Osteocyte (in vitro differentiated cells): ENCODE measurements around the gene MED13L. TPM values are rescaled to one million over a fixed set of nuclear protein-coding genes. Genes with fewer than 3 reads are reported as not detected.

ENCODE experiments used
- DNase-seq: peaks from one replicate; pipeline ENCODE4 v3.0.0; 2021; ENCODE audit warnings: mixed read lengths; ENCODE audit not compliant: unreplicated experiment; ENCODE audit errors: extremely low spot score
- H3K27ac Mint-ChIP-seq: one replicate; pipeline ENCODE4 v1.8.0; 2021; ENCODE audit warnings: mild to moderate bottlenecking, mixed read lengths; ENCODE audit not compliant: unreplicated experiment
- H3K27me3 Mint-ChIP-seq: one replicate; pipeline ENCODE4 v1.8.0; 2021; ENCODE audit warnings: mixed read lengths; ENCODE audit not compliant: unreplicated experiment
- H3K36me3 Mint-ChIP-seq: one replicate; pipeline ENCODE4 v1.8.0; 2021; ENCODE audit warnings: mixed read lengths; ENCODE audit not compliant: unreplicated experiment
- H3K4me1 Mint-ChIP-seq: one replicate; pipeline ENCODE4 v1.8.0; 2021; ENCODE audit warnings: mixed read lengths; ENCODE audit not compliant: unreplicated experiment
- H3K4me3 Mint-ChIP-seq: one replicate; pipeline ENCODE4 v1.8.0; 2021; ENCODE audit warnings: mild to moderate bottlenecking, moderate library complexity, mixed read lengths; ENCODE audit not compliant: unreplicated experiment
- H3K9me3 Mint-ChIP-seq: one replicate; pipeline ENCODE4 v1.8.0; 2021; ENCODE audit warnings: mixed read lengths; ENCODE audit not compliant: unreplicated experiment
- total RNA-seq: library from RNA; stranded (reverse); gene quantifications from 2 replicates; pipeline ENCODE4 v1.2.1, GENCODE V29; 2021
- TF ChIP-seq, protein P1 (sequence below): fragments of 200-600 bp; sonication (generic); IDR thresholded peaks from 2 replicates; pipeline ENCODE4 v1.5.0; 2021; ENCODE audit warnings: antibody characterized with exemption, mild to moderate bottlenecking, moderate library complexity

Gene MED13L
- total RNA-seq, 1 donor from 2014 or later = 229 TPM

- Mint-ChIP-seq H3K4me3 (no peak overlapping the region), H3K4me1 (peaks cover 22% of the 10 kb centered on the region), H3K27ac (no peak overlapping the region), H3K9me3 (no peaks in the 10 kb centered on the region), H3K27me3 (no peaks in the 10 kb centered on the region), H3K36me3 (peaks cover 67% of the 10 kb centered on the region)
- TF ChIP-seq, protein P1, sequence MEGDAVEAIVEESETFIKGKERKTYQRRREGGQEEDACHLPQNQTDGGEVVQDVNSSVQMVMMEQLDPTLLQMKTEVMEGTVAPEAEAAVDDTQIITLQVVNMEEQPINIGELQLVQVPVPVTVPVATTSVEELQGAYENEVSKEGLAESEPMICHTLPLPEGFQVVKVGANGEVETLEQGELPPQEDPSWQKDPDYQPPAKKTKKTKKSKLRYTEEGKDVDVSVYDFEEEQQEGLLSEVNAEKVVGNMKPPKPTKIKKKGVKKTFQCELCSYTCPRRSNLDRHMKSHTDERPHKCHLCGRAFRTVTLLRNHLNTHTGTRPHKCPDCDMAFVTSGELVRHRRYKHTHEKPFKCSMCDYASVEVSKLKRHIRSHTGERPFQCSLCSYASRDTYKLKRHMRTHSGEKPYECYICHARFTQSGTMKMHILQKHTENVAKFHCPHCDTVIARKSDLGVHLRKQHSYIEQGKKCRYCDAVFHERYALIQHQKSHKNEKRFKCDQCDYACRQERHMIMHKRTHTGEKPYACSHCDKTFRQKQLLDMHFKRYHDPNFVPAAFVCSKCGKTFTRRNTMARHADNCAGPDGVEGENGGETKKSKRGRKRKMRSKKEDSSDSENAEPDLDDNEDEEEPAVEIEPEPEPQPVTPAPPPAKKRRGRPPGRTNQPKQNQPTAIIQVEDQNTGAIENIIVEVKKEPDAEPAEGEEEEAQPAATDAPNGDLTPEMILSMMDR = no peak
- no peak for DNase-seq
Observed at GRCh38 chr12:115975411-115975810, 302.1 kb downstream of the MED13L start.

GRCh38 chr12:115973968-115974724 lies 303.3 kb downstream of the MED13L start:
- no peak overlapping the region for H3K27ac Mint-ChIP-seq
- peaks cover 68% of the 10 kb centered on the region for H3K36me3 Mint-ChIP-seq
- no peak for DNase-seq
- no peak overlapping the region for H3K4me3 Mint-ChIP-seq
- no peaks in the 10 kb centered on the region for H3K27me3 Mint-ChIP-seq
- H3K4me1 Mint-ChIP-seq = peaks cover 14% of the 10 kb centered on the region
- H3K9me3 Mint-ChIP-seq = no peaks in the 10 kb centered on the region
- TF ChIP-seq, protein P1 = no peak

DNA sequence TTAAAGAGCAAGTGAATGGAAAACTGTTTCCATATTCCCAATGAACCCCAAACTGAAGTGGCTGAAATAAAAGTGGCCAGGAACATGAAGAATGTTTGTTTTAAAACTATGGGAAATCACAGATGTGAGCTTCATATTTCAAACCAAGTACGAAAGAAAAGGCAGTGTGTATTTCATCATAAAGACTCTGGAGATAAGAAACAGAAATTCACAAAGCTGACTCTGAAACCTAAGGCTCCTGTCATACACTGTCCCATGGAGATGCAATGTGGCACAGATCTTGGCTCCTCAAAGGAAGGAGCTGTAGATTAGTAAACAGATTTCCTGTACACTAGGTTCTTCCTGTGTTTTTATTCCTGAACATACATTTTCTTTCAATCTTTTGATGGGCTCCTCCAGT lies 304.4 kb downstream of the MED13L start:
- Mint-ChIP-seq H3K4me1 (peaks cover 9% of the 10 kb centered on the region), H3K9me3 (no peaks in the 10 kb centered on the region), H3K27ac (no peak overlapping the region), H3K27me3 (no peaks in the 10 kb centered on the region), H3K4me3 (no peak overlapping the region), H3K36me3 (peaks cover 76% of the 10 kb centered on the region)
- DNase-seq = no peak
- TF ChIP-seq, protein P1 = no peak

- DNase-seq = no peak
- Mint-ChIP-seq H3K27ac (peak overlapping the region; percentile 1), H3K4me3 (no peak overlapping the region), H3K36me3 (peaks cover 77% of the 10 kb centered on the region), H3K4me1 (peaks cover 9% of the 10 kb centered on the region), H3K9me3 (no peaks in the 10 kb centered on the region), H3K27me3 (no peaks in the 10 kb centered on the region)
- TF ChIP-seq, protein P1 = no peak
Observed at GRCh38 chr12:115972241-115972640, 305.3 kb downstream of the MED13L start.

DNA sequence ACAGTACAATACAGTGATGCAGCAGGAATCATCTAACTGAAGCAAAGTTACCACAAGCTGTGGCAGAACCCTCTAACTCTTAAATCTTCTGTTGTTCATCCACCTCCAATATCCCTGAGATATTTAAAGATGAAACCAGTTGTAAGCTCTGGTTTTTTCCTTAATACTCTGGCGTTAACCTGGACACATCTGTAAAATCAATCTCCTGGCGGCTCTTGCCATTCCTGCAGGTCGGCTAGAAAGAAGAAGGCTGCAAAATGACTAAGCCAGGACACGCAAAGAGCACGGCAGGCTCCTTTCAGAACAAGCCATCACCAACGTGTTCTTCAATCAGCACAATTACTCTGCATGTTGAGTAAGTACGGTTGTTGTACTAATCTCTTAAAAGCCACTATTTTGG lies 309.3 kb downstream of the MED13L start:
- peaks cover 10% of the 10 kb centered on the region for H3K4me1 Mint-ChIP-seq
- H3K9me3 Mint-ChIP-seq = no peaks in the 10 kb centered on the region
- H3K27ac Mint-ChIP-seq = no peak overlapping the region
- H3K4me3 Mint-ChIP-seq = no peak overlapping the region
- TF ChIP-seq, protein P1 = no peak
- DNase-seq = no peak
- H3K36me3 Mint-ChIP-seq = peaks cover 75% of the 10 kb centered on the region
- no peaks in the 10 kb centered on the region for H3K27me3 Mint-ChIP-seq
